Measurements from ENCODE around the gene NLGN3. TPM values are rescaled to one million over a fixed set of nuclear protein-coding genes. Genes with fewer than 3 reads are reported as not detected.

The NLGN3 gene
- total RNA-seq, 4 donors from 2014 or later, result 10.4 to 19.2 (median 10.8) TPM

- TF ChIP-seq CTCF (IDR thresholded peaks at IDR 0.05), result no peak
- TF ChIP-seq POLR2A (IDR thresholded peaks at IDR 0.05), result no peak
- no peak for TF ChIP-seq EP300 (IDR thresholded peaks at IDR 0.05)
- no peaks in the 10 kb centered on the region for H3K9me3 ChIP-seq
- H3K27ac ChIP-seq, result no peak overlapping the region
- H3K36me3 ChIP-seq, result peaks cover 0 to 9% (median 0%) of the 10 kb centered on the region in 3 donors
- H3K4me3 ChIP-seq, result no peak overlapping the region
- H3K4me1 ChIP-seq, result no peaks in the 10 kb centered on the region
- no peak for DNase-seq (ENCODE audit: low spot score in 2 of 2)
- no peaks in the 10 kb centered on the region for H3K27me3 ChIP-seq
- 91 to 97% methylated on average over 6 to 8 of the region's 8 CpGs for WGBS, 2 donors
Measured at GRCh38 chrX:71168134-71168533, 23.5 kb downstream of the NLGN3 start.

GRCh38 chrX:71169586-71169985 lies 24.9 kb downstream of the NLGN3 start:
- no peaks in the 10 kb centered on the region for H3K9me3 ChIP-seq
- H3K4me3 ChIP-seq, result no peak overlapping the region
- 73 to 89% methylated on average over 3 to 19 of the region's 22 CpGs for WGBS, 2 donors

GRCh38 chrX:71170660-71171059 lies 26.0 kb downstream of the NLGN3 start:
- TF ChIP-seq POLR2A (IDR thresholded peaks at IDR 0.05), result no peak
- TF ChIP-seq CTCF (IDR thresholded peaks at IDR 0.05), result no peak
- TF ChIP-seq EP300 (IDR thresholded peaks at IDR 0.05), result no peak
- H3K36me3 ChIP-seq, result no peaks in the 10 kb centered on the region
- H3K4me3 ChIP-seq, result no peak overlapping the region
- WGBS, 2 donors, result 53 to 67% methylated on average over 5 of the region's 5 CpGs
- H3K4me1 ChIP-seq, result no peaks in the 10 kb centered on the region
- no peaks in the 10 kb centered on the region for H3K9me3 ChIP-seq
- peaks cover 0 to 8% of the 10 kb centered on the region in 2 donors for H3K27me3 ChIP-seq
- no peak overlapping the region for H3K27ac ChIP-seq
- no peak for DNase-seq (ENCODE audit: low spot score in 2 of 2)

More at GRCh38 chrX:71169586-71169985, 24.9 kb downstream of the NLGN3 start:
- Histone ChIP-seq H3K36me3 (peaks cover 0 to under 1% (median 0%) of the 10 kb centered on the region in 3 donors), H3K27ac (no peak overlapping the region), H3K27me3 (no peaks in the 10 kb centered on the region), H3K4me1 (no peaks in the 10 kb centered on the region)
- no peak for TF ChIP-seq EP300 (IDR thresholded peaks at IDR 0.05)
- no peak for TF ChIP-seq CTCF (IDR thresholded peaks at IDR 0.05)
- no peak for TF ChIP-seq POLR2A (IDR thresholded peaks at IDR 0.05)
- DNase-seq (ENCODE audit: low spot score in 2 of 2), result no peak

GRCh38 chrX:71171110-71171801 lies 26.6 kb downstream of the NLGN3 start:
- Histone ChIP-seq H3K9me3 (no peaks in the 10 kb centered on the region), H3K27ac (no peak overlapping the region), H3K27me3 (peaks cover 0 to 8% of the 10 kb centered on the region in 2 donors), H3K4me3 (no peak overlapping the region), H3K36me3 (no peaks in the 10 kb centered on the region), H3K4me1 (no peaks in the 10 kb centered on the region)
- no peak for TF ChIP-seq POLR2A (IDR thresholded peaks at IDR 0.05)
- no peak for TF ChIP-seq CTCF (IDR thresholded peaks at IDR 0.05)
- TF ChIP-seq EP300 (IDR thresholded peaks at IDR 0.05), result no peak
- WGBS, 2 donors, result 39 to 50% methylated on average over 12 of the region's 12 CpGs
- no peak for DNase-seq (ENCODE audit: low spot score in 2 of 2)

- no peak overlapping the region for H3K27ac ChIP-seq
- H3K36me3 ChIP-seq, result no peaks in the 10 kb centered on the region
- no peak for DNase-seq (ENCODE audit: low spot score in 2 of 2)
- H3K4me1 ChIP-seq, result no peaks in the 10 kb centered on the region
- H3K27me3 ChIP-seq, result peaks cover 0 to 8% of the 10 kb centered on the region in 2 donors
- H3K4me3 ChIP-seq, result no peak overlapping the region
- H3K9me3 ChIP-seq, result no peaks in the 10 kb centered on the region
- TF ChIP-seq EP300 (IDR thresholded peaks at IDR 0.05) (no peak), POLR2A (IDR thresholded peaks at IDR 0.05) (no peak), CTCF (IDR thresholded peaks at IDR 0.05) (no peak)
- WGBS, 2 donors, result 52 to 81% methylated on average over 2 of the region's 2 CpGs
Measured at GRCh38 chrX:71173440-71173839, 28.8 kb downstream of the NLGN3 start.

All from tibial nerve (tissue), 4 donors.